Fibroblast of lung (primary cell): Measurements from ENCODE around the gene ACTR2. TPM values are rescaled to one million over a fixed set of nuclear protein-coding genes. Genes with fewer than 3 reads are reported as not detected.

Experiments used
- DNase-seq, 2 donors: peaks; one replicate each; pipeline versions ENCODE4 v3.0.0 to v3.0.0-alpha.2; 2010; ENCODE audit warnings: low read depth in 2 of 2
- H2AFZ ChIP-seq: 2 replicates; pipeline ENCODE4 v1.5.1; 2012; ENCODE audit warnings: low read length, control low read depth, inconsistent platforms
- H3K27ac ChIP-seq: 2 replicates; pipeline ENCODE4 v1.5.1; 2011; ENCODE audit warnings: low read length, control low read depth; ENCODE audit not compliant: insufficient read depth
- H3K27me3 ChIP-seq: 2 replicates; pipeline ENCODE4 v1.5.1; 2011; ENCODE audit warnings: mild to moderate bottlenecking, low read length; ENCODE audit not compliant: control insufficient read depth, insufficient read depth
- H3K36me3 ChIP-seq: 2 replicates; pipeline ENCODE4 v1.5.1; 2011; ENCODE audit warnings: low read length; ENCODE audit not compliant: control insufficient read depth, insufficient read depth
- H3K4me1 ChIP-seq: 2 replicates; pipeline ENCODE4 v1.5.1; 2011; ENCODE audit warnings: low read length; ENCODE audit not compliant: control insufficient read depth, insufficient read depth; ENCODE audit errors: extremely low read depth
- H3K4me2 ChIP-seq: 2 replicates; pipeline ENCODE4 v1.5.1; 2011; ENCODE audit warnings: low read length, control low read depth; ENCODE audit not compliant: insufficient read depth; ENCODE audit errors: extremely low read depth
- H3K4me3 ChIP-seq, 4 experiments: fragments of 200-600 bp in 1 of 4; sonication (generic) in 1 of 4; replicated peaks in 1 of 4; 2 replicates each; pipeline ENCODE4 v1.5.1; 2011 to 2016; ENCODE audit warnings: low read length in 4 of 4, low read depth in 3 of 4, mild to moderate bottlenecking in 3 of 4, control low read depth in 2 of 4, inconsistent platforms in 1 of 4, mixed read lengths in 1 of 4; ENCODE audit not compliant: insufficient read depth in 1 of 4; ENCODE audit errors: control extremely low read depth in 1 of 4
- H3K79me2 ChIP-seq: 2 replicates; pipeline ENCODE4 v1.5.1; 2012; ENCODE audit warnings: mild to moderate bottlenecking, low read length, inconsistent platforms; ENCODE audit not compliant: control insufficient read depth, insufficient read depth
- H3K9ac ChIP-seq: 2 replicates; pipeline ENCODE4 v1.5.1; 2011; ENCODE audit warnings: mild to moderate bottlenecking, low read length, control low read depth; ENCODE audit not compliant: insufficient read depth
- H3K9me3 ChIP-seq: 2 replicates; pipeline ENCODE4 v1.5.1; 2012; ENCODE audit warnings: low read depth, low read length; ENCODE audit not compliant: control insufficient read depth, insufficient read depth
- H4K20me1 ChIP-seq: 2 replicates; pipeline ENCODE4 v1.5.1; 2011; ENCODE audit warnings: low read length; ENCODE audit not compliant: control insufficient read depth, insufficient read depth; ENCODE audit errors: extremely low read depth
- CTCF ChIP-seq, 2 donors: IDR thresholded peaks in 1 of 2; conservative IDR thresholded peaks in 1 of 2; 1 replicate in 1 of 2; 2 replicates in 1 of 2; pipeline ENCODE4 v1.5.1; 2011 to 2012; ENCODE audit warnings: low read length in 2 of 2, control low read depth in 1 of 2, inconsistent platforms in 1 of 2, low read depth in 1 of 2, mild to moderate bottlenecking in 1 of 2
- EZH2 ChIP-seq: IDR thresholded peaks from 2 replicates; pipeline ENCODE4 v1.5.1; 2012; ENCODE audit warnings: low read length, control low read depth, mild to moderate bottlenecking; ENCODE audit errors: missing control alignments
- polyA plus RNA-seq, 2 donors: library from polyadenylated mRNA; depleted of rRNA in 1 of 2; stranded (reverse) in 1 of 2; unstranded in 1 of 2; fragments of >200 nt; gene quantifications; 2 replicates each; pipeline ENCODE4 v1.2.1, GENCODE V29; 2011 to 2012; ENCODE audit warnings: missing spikeins in 1 of 2
- total RNA-seq: library from RNA; depleted of rRNA; stranded (reverse); fragments of >200 nt; gene quantifications from 2 replicates; pipeline ENCODE4 v1.2.1, GENCODE V29; 2014

The ACTR2 gene
- total and polyA plus RNA-seq, 2 donors (not counting 1 experiment from before 2014, with no cell fraction given) = 90.2 to 192 TPM

- Histone ChIP-seq H2AFZ (no peak overlapping the region), H3K36me3 (no peaks in the 10 kb centered on the region), H3K4me3 (no peak overlapping the region), H3K79me2 (no peaks in the 10 kb centered on the region), H3K27me3 (no peaks in the 10 kb centered on the region), H3K9me3 (no peaks in the 10 kb centered on the region), H3K4me2 (no peak overlapping the region), H3K9ac (no peak overlapping the region), H3K27ac (no peak overlapping the region), H4K20me1 (peaks cover 2% of the 10 kb centered on the region), H3K4me1 (no peaks in the 10 kb centered on the region)
- TF ChIP-seq CTCF (conservative IDR thresholded peaks at IDR 0.05 in 1 of 2, IDR thresholded peaks at IDR 0.05 in 1 of 2; ENCODE audit: low read depth in 1 of 2, low read length in 2 of 2) (no peak), EZH2 (no peak)
- DNase-seq = no peak
Observed at GRCh38 chr2:65268957-65269356, 41.3 kb downstream of the ACTR2 start.

GRCh38 chr2:65273344-65273743 is 45.7 kb downstream of the ACTR2 start:
- Histone ChIP-seq H4K20me1 (no peaks in the 10 kb centered on the region), H3K27ac (no peak overlapping the region), H3K79me2 (no peaks in the 10 kb centered on the region), H3K4me1 (peaks cover 5% of the 10 kb centered on the region), H3K27me3 (no peaks in the 10 kb centered on the region), H3K4me3 (no peak overlapping the region), H2AFZ (no peak overlapping the region), H3K4me2 (no peak overlapping the region), H3K9me3 (no peaks in the 10 kb centered on the region), H3K36me3 (no peaks in the 10 kb centered on the region), H3K9ac (no peak overlapping the region)
- DNase-seq = no peak
- TF ChIP-seq EZH2 (no peak), CTCF (conservative IDR thresholded peaks at IDR 0.05 in 1 of 2, IDR thresholded peaks at IDR 0.05 in 1 of 2; ENCODE audit: low read depth in 1 of 2, low read length in 2 of 2) (no peak)

GRCh38 chr2:65275141-65275915 is 47.7 kb downstream of the ACTR2 start:
- Histone ChIP-seq H3K79me2 (no peaks in the 10 kb centered on the region), H3K4me2 (no peak overlapping the region), H3K27ac (no peak overlapping the region), H3K9me3 (no peaks in the 10 kb centered on the region), H3K4me1 (peaks cover 10% of the 10 kb centered on the region), H2AFZ (no peak overlapping the region), H3K9ac (no peak overlapping the region), H3K4me3 (no peak overlapping the region), H3K36me3 (no peaks in the 10 kb centered on the region), H4K20me1 (no peaks in the 10 kb centered on the region), H3K27me3 (no peaks in the 10 kb centered on the region)
- DNase-seq = no peak
- TF ChIP-seq CTCF (conservative IDR thresholded peaks at IDR 0.05 in 1 of 2, IDR thresholded peaks at IDR 0.05 in 1 of 2; ENCODE audit: low read depth in 1 of 2, low read length in 2 of 2) (no peak), EZH2 (no peak)
